Testis (tissue), 2 donors: Measurements from ENCODE around the gene SEMA3C.

Experiments used
- CTCF ChIP-seq, 3 experiments: fragments of 450-650 bp in 2 of 3; fragments of 200-600 bp in 1 of 3; sonication (generic) in 1 of 3; IDR thresholded peaks; one replicate each; pipeline ENCODE4 v1.5.1; 2016 to 2019; ENCODE audit warnings: antibody characterized with exemption in 3 of 3, mild to moderate bottlenecking in 2 of 3, moderate library complexity in 1 of 3
- POLR2A ChIP-seq: fragments of 450-650 bp; IDR thresholded peaks from one replicate; pipeline ENCODE4 v1.6.1; 2017; ENCODE audit warnings: antibody characterized with exemption, mild to moderate bottlenecking, moderate library complexity

GRCh38 chr7:80832006-80832405 lies 86.8 kb downstream of the SEMA3C start:
- no peak for TF ChIP-seq CTCF (IDR thresholded peaks at IDR 0.05)
- TF ChIP-seq POLR2A = no peak
